ENCODE data around the gene DBH.

Gene DBH

DNA sequence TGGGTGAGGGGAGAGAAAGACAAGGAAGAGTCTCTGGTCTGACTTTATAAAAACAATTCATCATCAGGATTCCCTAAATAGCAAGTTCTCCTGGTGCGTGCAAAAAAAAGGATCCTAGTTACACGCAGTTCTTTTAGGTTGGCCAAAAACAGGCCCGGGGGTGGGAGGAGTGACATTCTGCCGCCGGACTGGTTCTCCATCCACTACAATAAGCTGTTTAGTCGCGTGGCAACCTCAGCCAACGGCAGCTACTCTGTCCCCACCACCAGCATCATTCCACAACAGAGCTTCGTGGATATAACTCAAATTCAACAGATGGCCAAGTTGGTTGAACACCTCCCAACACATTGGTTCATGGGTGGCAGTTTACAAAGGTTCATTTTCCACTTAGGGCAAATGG, 24.1 kb upstream of the DBH start:
- DNase-seq (ENCODE audit: low spot score) = no peak
- TF ChIP-seq, protein P1, sequence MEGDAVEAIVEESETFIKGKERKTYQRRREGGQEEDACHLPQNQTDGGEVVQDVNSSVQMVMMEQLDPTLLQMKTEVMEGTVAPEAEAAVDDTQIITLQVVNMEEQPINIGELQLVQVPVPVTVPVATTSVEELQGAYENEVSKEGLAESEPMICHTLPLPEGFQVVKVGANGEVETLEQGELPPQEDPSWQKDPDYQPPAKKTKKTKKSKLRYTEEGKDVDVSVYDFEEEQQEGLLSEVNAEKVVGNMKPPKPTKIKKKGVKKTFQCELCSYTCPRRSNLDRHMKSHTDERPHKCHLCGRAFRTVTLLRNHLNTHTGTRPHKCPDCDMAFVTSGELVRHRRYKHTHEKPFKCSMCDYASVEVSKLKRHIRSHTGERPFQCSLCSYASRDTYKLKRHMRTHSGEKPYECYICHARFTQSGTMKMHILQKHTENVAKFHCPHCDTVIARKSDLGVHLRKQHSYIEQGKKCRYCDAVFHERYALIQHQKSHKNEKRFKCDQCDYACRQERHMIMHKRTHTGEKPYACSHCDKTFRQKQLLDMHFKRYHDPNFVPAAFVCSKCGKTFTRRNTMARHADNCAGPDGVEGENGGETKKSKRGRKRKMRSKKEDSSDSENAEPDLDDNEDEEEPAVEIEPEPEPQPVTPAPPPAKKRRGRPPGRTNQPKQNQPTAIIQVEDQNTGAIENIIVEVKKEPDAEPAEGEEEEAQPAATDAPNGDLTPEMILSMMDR (IDR thresholded peaks at IDR 0.05; ENCODE audit: extremely low read depth, insufficient read depth, missing control alignments) = no peak
- in situ Hi-C loops (cut with MboI; ENCODE audit: low pct_unique_long_range_greater_than_20kb, low sequenced_read_pairs, unreplicated experiment) = no loop called here

DNA sequence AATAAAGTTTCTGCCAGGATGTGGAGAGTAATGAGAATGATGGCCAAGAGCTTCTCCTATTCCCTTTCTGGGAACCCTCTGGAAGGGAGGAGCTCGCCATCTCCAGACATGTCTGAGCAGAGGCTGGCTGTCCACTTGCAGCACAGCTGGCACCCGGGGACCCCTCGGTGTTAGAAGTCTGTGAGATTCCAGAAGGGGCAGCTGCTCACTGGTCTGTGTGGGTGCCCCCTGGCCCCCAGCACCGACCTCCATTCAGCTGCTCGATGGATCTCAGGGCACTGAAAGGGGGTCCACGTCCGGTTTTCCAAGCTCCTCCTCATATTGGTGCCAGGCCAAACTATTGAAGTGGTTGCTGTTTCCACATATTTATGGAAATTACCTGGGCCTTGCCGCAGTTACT, 23.3 kb upstream of the DBH start:
- TF ChIP-seq, protein P1 (IDR thresholded peaks at IDR 0.05; ENCODE audit: extremely low read depth, insufficient read depth, missing control alignments) = no peak
- DNase-seq (ENCODE audit: low spot score) = no peak
- in situ Hi-C loops (cut with MboI; ENCODE audit: low pct_unique_long_range_greater_than_20kb, low sequenced_read_pairs, unreplicated experiment) = no loop called here

GRCh38 chr9:133613432-133613831, 22.7 kb upstream of the DBH start:
- TF ChIP-seq, protein P1 (IDR thresholded peaks at IDR 0.05; ENCODE audit: extremely low read depth, insufficient read depth, missing control alignments) = no peak
- in situ Hi-C loops (cut with MboI; ENCODE audit: low pct_unique_long_range_greater_than_20kb, low sequenced_read_pairs, unreplicated experiment) = no loop called here
- DNase-seq (ENCODE audit: low spot score) = no peak

- in situ Hi-C loops (cut with MboI; ENCODE audit: low pct_unique_long_range_greater_than_20kb, low sequenced_read_pairs, unreplicated experiment) = no loop called here
- TF ChIP-seq, protein P1 (IDR thresholded peaks at IDR 0.05; ENCODE audit: extremely low read depth, insufficient read depth, missing control alignments) = no peak
- no peak for DNase-seq (ENCODE audit: low spot score)
These were observed 22.1 kb upstream of the DBH start for GRCh38 chr9:133614056-133614455.

DNA sequence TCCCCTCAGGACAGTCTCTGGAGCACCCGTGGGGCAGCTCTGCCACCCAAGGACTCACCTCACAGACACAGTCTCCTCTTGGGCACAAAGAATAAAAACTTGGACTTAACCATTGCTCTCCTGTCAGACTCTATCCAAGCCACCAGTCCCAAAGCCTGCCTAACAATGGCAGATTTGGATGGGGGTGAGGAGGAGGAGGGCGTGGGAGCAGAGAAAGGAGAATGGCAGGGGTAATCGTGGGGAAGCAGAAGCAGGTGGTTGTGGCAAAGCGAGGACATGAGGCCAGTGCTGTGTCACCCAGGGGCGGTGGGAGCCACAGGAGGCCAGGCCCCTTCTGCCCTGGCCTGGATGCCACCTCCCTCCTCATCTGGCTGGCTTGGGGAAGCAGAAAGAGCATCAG, 21.5 kb upstream of the DBH start:
- TF ChIP-seq, protein P1 (IDR thresholded peaks at IDR 0.05; ENCODE audit: extremely low read depth, insufficient read depth, missing control alignments) = no peak
- in situ Hi-C loops (cut with MboI; ENCODE audit: low pct_unique_long_range_greater_than_20kb, low sequenced_read_pairs, unreplicated experiment) = no loop called here
- DNase-seq (ENCODE audit: low spot score) = no peak

- no peak for DNase-seq (ENCODE audit: low spot score)
- in situ Hi-C loops (cut with MboI; ENCODE audit: low pct_unique_long_range_greater_than_20kb, low sequenced_read_pairs, unreplicated experiment) = no loop called here
- TF ChIP-seq, protein P1 (IDR thresholded peaks at IDR 0.05; ENCODE audit: extremely low read depth, insufficient read depth, missing control alignments) = no peak
These were observed 21.0 kb upstream of the DBH start for GRCh38 chr9:133615186-133615585.

DNA sequence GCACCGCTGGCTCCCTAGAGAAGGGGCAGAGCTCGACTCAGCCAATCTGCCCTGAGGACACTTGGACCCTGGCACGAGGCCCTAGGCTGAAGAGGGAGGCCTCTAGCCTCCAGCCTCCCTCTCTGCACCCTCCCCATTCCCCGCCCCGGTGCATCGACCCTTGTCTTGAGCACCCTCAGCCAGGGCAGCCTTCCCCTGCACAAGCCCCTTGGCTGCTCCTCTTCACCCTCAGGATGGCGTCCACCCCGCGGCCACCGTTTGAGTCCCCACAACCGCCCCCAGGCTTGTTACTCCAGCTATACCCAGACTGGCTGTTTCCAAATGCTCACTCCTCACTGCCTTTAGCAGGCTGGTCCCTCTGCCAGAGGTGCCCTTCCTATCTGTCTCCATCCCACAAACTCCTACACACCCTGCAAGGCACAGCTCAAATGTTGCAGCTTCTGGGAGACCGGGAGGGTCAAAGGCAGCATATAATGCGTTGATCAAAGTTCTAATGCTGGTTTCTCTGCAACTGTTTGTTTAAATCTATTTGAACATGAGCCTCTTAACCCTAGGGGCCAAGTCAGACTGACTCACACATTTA, 20.5 kb upstream of the DBH start:
- TF ChIP-seq, protein P1 (IDR thresholded peaks at IDR 0.05; ENCODE audit: extremely low read depth, insufficient read depth, missing control alignments) = no peak
- in situ Hi-C loops (cut with MboI; ENCODE audit: low pct_unique_long_range_greater_than_20kb, low sequenced_read_pairs, unreplicated experiment) = no loop called here
- no peak for DNase-seq (ENCODE audit: low spot score)

Measured in GM13977 (cell line).